ENCODE results near the gene TMEM87B.

Gene TMEM87B

GRCh38 chr2:112153179-112153490, 98.1 kb downstream of the TMEM87B start:
- Histone ChIP-seq H3K27ac (no peak overlapping the region), H3K27me3 (no peaks in the 10 kb centered on the region), H3K4me1 (peaks cover 0 to 10% (median 0%) of the 10 kb centered on the region in 4 donors), H3K36me3 (no peaks in the 10 kb centered on the region), H3K9me3 (no peaks in the 10 kb centered on the region), H3K4me3 (no peak overlapping the region)
- TF ChIP-seq CTCF (IDR thresholded peaks at IDR 0.05) = no peak
- intact Hi-C loops (cut with DNase I; ENCODE audit: low total_unique reads) = no loop called here
- peak in 1 of 2 donors; percentile 46 for DNase-seq

- intact Hi-C loops (cut with DNase I; ENCODE audit: low total_unique reads) = no loop called here
- Histone ChIP-seq H3K4me3 (no peak overlapping the region), H3K27me3 (no peaks in the 10 kb centered on the region), H3K36me3 (no peaks in the 10 kb centered on the region), H3K9me3 (no peaks in the 10 kb centered on the region), H3K4me1 (peaks cover 0 to 10% (median 0%) of the 10 kb centered on the region in 4 donors), H3K27ac (no peak overlapping the region)
- peak in 1 of 2 donors; percentile 24 for DNase-seq
- TF ChIP-seq CTCF (IDR thresholded peaks at IDR 0.05) = no peak
Measured at GRCh38 chr2:112153501-112153900, 98.4 kb downstream of the TMEM87B start.

- no peak for TF ChIP-seq CTCF (IDR thresholded peaks at IDR 0.05)
- peaks cover 0 to 10% (median 0%) of the 10 kb centered on the region in 4 donors for H3K4me1 ChIP-seq
- intact Hi-C loops (cut with DNase I; ENCODE audit: low total_unique reads) = no loop called here
- H3K27me3 ChIP-seq = no peaks in the 10 kb centered on the region
- no peak overlapping the region for H3K4me3 ChIP-seq
- no peak overlapping the region for H3K27ac ChIP-seq
- peak in 1 of 2 donors; percentile 38 for DNase-seq
- no peaks in the 10 kb centered on the region for H3K9me3 ChIP-seq
- H3K36me3 ChIP-seq = no peaks in the 10 kb centered on the region
Measured at GRCh38 chr2:112154246-112155117, 99.4 kb downstream of the TMEM87B start.

- intact Hi-C loops (cut with DNase I; ENCODE audit: low total_unique reads) = no loop called here
Measured at GRCh38 chr2:112155331-112156151, 100.5 kb downstream of the TMEM87B start.

More at GRCh38 chr2:112155331-112156151, 100.5 kb downstream of the TMEM87B start:
- no peak overlapping the region for H3K27ac ChIP-seq
- no peaks in the 10 kb centered on the region for H3K27me3 ChIP-seq
- DNase-seq = peak in 1 of 2 donors; percentile 52
- H3K4me1 ChIP-seq = peaks cover 0 to 2% (median 0%) of the 10 kb centered on the region in 4 donors
- TF ChIP-seq CTCF (IDR thresholded peaks at IDR 0.05) = no peak
- no peak overlapping the region for H3K4me3 ChIP-seq
- H3K9me3 ChIP-seq = no peaks in the 10 kb centered on the region
- H3K36me3 ChIP-seq = no peaks in the 10 kb centered on the region
